HEK293 (cell line): ENCODE data around the gene LRP8.

Source experiments
- CTCF ChIA-PET: fragments of 350-600 bp; formaldehyde crosslinking; extraction: SDS; loops from one replicate; lab custom pipeline; 2021; ENCODE audit warnings: antibody characterized with exemption; lab: Yijun Ruan, JAX
- POLR2A ChIA-PET: fragments of 300-600 bp; formaldehyde crosslinking; extraction: SDS; loops from one replicate; lab custom pipeline; 2020; ENCODE audit warnings: antibody characterized with exemption, inconsistent platforms; lab: Yijun Ruan, JAX
- H3K27ac ChIP-seq: fragments of 200-500 bp; sonication (Bioruptor generic); 2 replicates; pipeline ENCODE4 v1.5.1; 2014; ENCODE audit warnings: low read depth, low read length, control low read depth, inconsistent platforms; ENCODE audit errors: extremely low read depth
- H3K36me3 ChIP-seq, 2 experiments: fragments of 200-500 bp in 1 of 2; sonication (Bioruptor generic) in 1 of 2; 1 replicate in 1 of 2; 2 replicates in 1 of 2; pipeline ENCODE4 v1.5.1; 2014 to 2017; ENCODE audit warnings: inconsistent platforms in 2 of 2, low read length in 2 of 2; ENCODE audit not compliant: control insufficient read depth in 2 of 2, insufficient read depth in 1 of 2
- H3K4me1 ChIP-seq: fragments of 200-500 bp; sonication (Bioruptor generic); 2 replicates; pipeline ENCODE4 v1.5.1; 2014; ENCODE audit warnings: mild to moderate bottlenecking, low read length, inconsistent platforms; ENCODE audit not compliant: control insufficient read depth, insufficient read depth
- H3K4me3 ChIP-seq: 2 replicates; pipeline ENCODE4 v1.5.1; 2011; ENCODE audit warnings: low read depth, mild to moderate bottlenecking, control low read depth, low read length, moderate library complexity
- H3K9me3 ChIP-seq: fragments of 200-500 bp; sonication (Bioruptor generic); 2 replicates; pipeline ENCODE4 v1.5.1; 2014; ENCODE audit warnings: low read depth, low read length, inconsistent platforms; ENCODE audit not compliant: control insufficient read depth, insufficient read depth
- BCL6B ChIP-seq: fragments of 450-650 bp; formaldehyde crosslinking; IDR thresholded peaks from 2 replicates; pipeline ENCODE4 v1.5.1; 2017; ENCODE audit warnings: missing biosample characterization, missing genetic modification characterization
- EGR2 ChIP-seq: fragments of 450-650 bp; formaldehyde crosslinking; IDR thresholded peaks from 2 replicates; pipeline ENCODE4 v1.5.1; 2016; ENCODE audit warnings: low read depth, missing biosample characterization, missing genetic modification characterization
- GLI2 ChIP-seq: fragments of 450-650 bp; formaldehyde crosslinking; IDR thresholded peaks from 2 replicates; pipeline ENCODE4; 2017; ENCODE audit warnings: missing biosample characterization, missing genetic modification characterization, low read depth, borderline replicate concordance
- GLIS1 ChIP-seq: fragments of 450-650 bp; formaldehyde crosslinking; IDR thresholded peaks from 2 replicates; pipeline ENCODE4 v1.5.1; 2016; ENCODE audit warnings: missing biosample characterization, missing genetic modification characterization
- MZF1 ChIP-seq: fragments of 450-650 bp; formaldehyde crosslinking; IDR thresholded peaks from 2 replicates; pipeline ENCODE4 v1.5.1; 2017; ENCODE audit warnings: missing biosample characterization, missing genetic modification characterization, borderline replicate concordance
- TRIM28 ChIP-seq: IDR thresholded peaks from 2 replicates; pipeline ENCODE4 v1.6.1; 2011; ENCODE audit warnings: low read length, control low read depth, borderline replicate concordance
- ZBTB7A ChIP-seq: fragments of 450-650 bp; formaldehyde crosslinking; IDR thresholded peaks from 2 replicates; pipeline ENCODE4 v1.5.1; 2016; ENCODE audit warnings: low read depth, missing biosample characterization, missing genetic modification characterization
- ZEB2 ChIP-seq: fragments of 450-650 bp; formaldehyde crosslinking; IDR thresholded peaks from 2 replicates; pipeline ENCODE4 v1.5.1; 2016; ENCODE audit warnings: missing biosample characterization, missing genetic modification characterization
- ZNF133 ChIP-seq: fragments of 450-650 bp; formaldehyde crosslinking; IDR thresholded peaks from 2 replicates; pipeline ENCODE4 v1.5.1; 2016; ENCODE audit warnings: missing biosample characterization, missing genetic modification characterization
- ZNF148 ChIP-seq: fragments of 450-650 bp; formaldehyde crosslinking; IDR thresholded peaks from 2 replicates; pipeline ENCODE4 v1.5.0; 2017; ENCODE audit warnings: missing biosample characterization, missing genetic modification characterization, borderline replicate concordance
- ZNF16 ChIP-seq: fragments of 450-650 bp; formaldehyde crosslinking; IDR thresholded peaks from 2 replicates; pipeline ENCODE4 v1.5.1; 2016; ENCODE audit warnings: low read depth, missing biosample characterization, missing genetic modification characterization
- ZNF169 ChIP-seq: fragments of 450-650 bp; formaldehyde crosslinking; IDR thresholded peaks from 2 replicates; pipeline ENCODE4 v1.5.1; 2016; ENCODE audit warnings: missing biosample characterization, missing genetic modification characterization
- ZNF211 ChIP-seq: fragments of 450-650 bp; formaldehyde crosslinking; IDR thresholded peaks from 2 replicates; pipeline ENCODE4 v1.5.1; 2016; ENCODE audit warnings: low read depth, missing biosample characterization, missing genetic modification characterization
- ZNF549 ChIP-seq: fragments of 450-650 bp; IDR thresholded peaks from 2 replicates; pipeline ENCODE4 v1.5.1; 2018; ENCODE audit warnings: missing biosample characterization, missing genetic modification characterization, mild to moderate bottlenecking, inconsistent platforms, moderate library complexity
- ZNF560 ChIP-seq: fragments of 450-650 bp; formaldehyde crosslinking; IDR thresholded peaks from 2 replicates; pipeline ENCODE4 v1.5.1; 2017; ENCODE audit warnings: missing biosample characterization, missing genetic modification characterization, borderline replicate concordance
- ZNF610 ChIP-seq: fragments of 450-650 bp; formaldehyde crosslinking; IDR thresholded peaks from 2 replicates; pipeline ENCODE4 v1.5.1; 2016; ENCODE audit warnings: missing biosample characterization, missing genetic modification characterization, borderline replicate concordance
- ZNF639 ChIP-seq: fragments of 450-650 bp; formaldehyde crosslinking; IDR thresholded peaks from 2 replicates; pipeline ENCODE4 v1.5.1; 2016; ENCODE audit warnings: missing biosample characterization, missing genetic modification characterization
- ZNF704 ChIP-seq: fragments of 450-650 bp; formaldehyde crosslinking; IDR thresholded peaks from 2 replicates; pipeline ENCODE4 v1.5.1; 2016; ENCODE audit warnings: missing biosample characterization, missing genetic modification characterization
- ZNF837 ChIP-seq: fragments of 450-650 bp; formaldehyde crosslinking; IDR thresholded peaks from 2 replicates; pipeline ENCODE4 v1.5.1; 2016; ENCODE audit warnings: missing biosample characterization, missing genetic modification characterization
- ZXDB ChIP-seq: fragments of 450-650 bp; formaldehyde crosslinking; IDR thresholded peaks from 2 replicates; pipeline ENCODE4 v1.5.1; 2016; ENCODE audit warnings: missing biosample characterization, missing genetic modification characterization
- TF ChIP-seq, protein P1 (sequence below): fragments of 450-650 bp; formaldehyde crosslinking; IDR thresholded peaks from 2 replicates; pipeline ENCODE4 v1.5.1; 2016; ENCODE audit warnings: missing biosample characterization, missing genetic modification characterization

The LRP8 gene

GRCh38 chr1:53314606-53315005 lies 13.3 kb downstream of the LRP8 start:
- Histone ChIP-seq H3K36me3 (peaks cover 0 to 9% of the 10 kb centered on the region in 2 experiments; a peak in 1 of 3 replicates), H3K4me3 (no peak overlapping the region), H3K27ac (no peak overlapping the region), H3K9me3 (no peaks in the 10 kb centered on the region), H3K4me1 (no peaks in the 10 kb centered on the region; the same call in 1 of the 2 replicates)
- ChIA-PET POLR2A (interaction anchor here (1.0 kb wide), 1 partner anchor 12 kb away, joined by 3 read pairs; no protein-coding TSS in a partner anchor), CTCF (no interaction called here)
- no peak for TF ChIP-seq GLI2 (tag by site-specific recombination)
- no peak for TF ChIP-seq EGR2 (tag by site-specific recombination)
- TF ChIP-seq ZNF639 (tag by site-specific recombination), result no peak

DNA sequence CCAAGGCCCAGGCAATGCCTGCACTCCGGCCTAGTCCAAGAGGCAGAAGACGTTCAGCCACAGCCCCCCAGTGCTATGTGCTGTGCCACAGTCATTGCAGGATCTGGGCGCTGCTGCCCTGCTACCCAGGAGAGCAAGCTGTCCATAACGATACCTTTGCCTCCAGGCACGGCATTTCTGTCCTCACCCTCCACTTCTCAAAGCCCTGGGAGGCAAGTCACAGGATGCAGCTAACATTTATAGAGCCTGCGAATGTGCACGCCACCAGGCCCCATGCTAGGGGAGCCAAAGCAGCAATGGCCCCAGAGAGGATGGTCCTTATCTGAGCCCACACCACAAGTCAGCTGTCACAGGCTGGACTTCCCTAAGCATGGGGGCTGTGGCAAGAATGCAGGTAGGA lies 13.8 kb downstream of the LRP8 start:
- TF ChIP-seq TRIM28 (no peak), GLIS1 (tag by site-specific recombination) (peak; percentile 93)
- Histone ChIP-seq H3K9me3 (no peaks in the 10 kb centered on the region), H3K36me3 (peaks cover 0 to 6% of the 10 kb centered on the region in 2 experiments; a peak in 1 of 3 replicates), H3K27ac (no peak overlapping the region), H3K4me3 (no peak overlapping the region), H3K4me1 (no peaks in the 10 kb centered on the region; the same call in 1 of the 2 replicates)
- POLR2A ChIA-PET, result interaction anchor here (1.0 kb wide), 1 partner anchor 12 kb away, joined by 3 read pairs; no protein-coding TSS in a partner anchor
- CTCF ChIA-PET, result interaction anchor here (0.6 kb wide), 1 partner anchor 228 kb away, joined by 3 read pairs; no protein-coding TSS in a partner anchor

DNA sequence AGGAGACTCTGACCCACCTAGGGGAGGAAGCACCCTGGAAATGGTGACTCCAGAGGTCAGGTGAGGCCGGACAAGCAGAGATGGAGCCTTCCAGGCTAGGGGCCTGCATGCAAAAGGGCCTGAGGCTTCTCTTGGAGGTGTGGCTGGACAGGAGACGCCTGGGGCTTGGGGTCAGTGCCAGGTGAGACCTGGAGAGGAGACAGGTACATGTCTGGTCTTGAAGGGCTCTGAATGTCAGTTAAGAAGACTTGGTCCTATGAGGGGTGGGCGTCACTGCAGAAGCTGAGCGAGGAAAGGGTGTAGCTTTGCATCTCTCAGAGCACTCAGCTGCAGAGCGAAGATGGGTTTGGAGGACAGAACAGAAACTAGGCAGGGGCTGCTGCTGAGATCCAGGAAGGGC lies 14.3 kb downstream of the LRP8 start:
- CTCF ChIA-PET, result interaction anchor here (0.6 kb wide), 1 partner anchor 228 kb away, joined by 3 read pairs; no protein-coding TSS in a partner anchor
- POLR2A ChIA-PET, result no interaction called here
- Histone ChIP-seq H3K36me3 (peaks cover 0 to 4% of the 10 kb centered on the region in 2 experiments; a peak in 1 of 3 replicates), H3K9me3 (no peaks in the 10 kb centered on the region), H3K27ac (no peak overlapping the region), H3K4me3 (no peak overlapping the region), H3K4me1 (no peaks in the 10 kb centered on the region; the same call in 1 of the 2 replicates)
- TF ChIP-seq BCL6B (no peak), ZNF148 (tag by site-specific recombination) (no peak), ZNF610 (no peak), MZF1 (tag by site-specific recombination) (no peak), ZEB2 (tag by site-specific recombination) (no peak), ZNF16 (tag by site-specific recombination) (no peak), ZNF560 (tag by site-specific recombination) (no peak), TRIM28 (no peak), ZNF211 (tag by site-specific recombination) (no peak), ZNF133 (tag by site-specific recombination) (no peak), ZNF837 (tag by site-specific recombination) (no peak), ZNF549 (tag by site-specific recombination) (no peak), ZNF169 (tag by site-specific recombination) (no peak), ZNF704 (tag by site-specific recombination) (no peak), ZXDB (tag by site-specific recombination) (no peak), ZBTB7A (tag by site-specific recombination) (no peak)
- TF ChIP-seq, protein P1, sequence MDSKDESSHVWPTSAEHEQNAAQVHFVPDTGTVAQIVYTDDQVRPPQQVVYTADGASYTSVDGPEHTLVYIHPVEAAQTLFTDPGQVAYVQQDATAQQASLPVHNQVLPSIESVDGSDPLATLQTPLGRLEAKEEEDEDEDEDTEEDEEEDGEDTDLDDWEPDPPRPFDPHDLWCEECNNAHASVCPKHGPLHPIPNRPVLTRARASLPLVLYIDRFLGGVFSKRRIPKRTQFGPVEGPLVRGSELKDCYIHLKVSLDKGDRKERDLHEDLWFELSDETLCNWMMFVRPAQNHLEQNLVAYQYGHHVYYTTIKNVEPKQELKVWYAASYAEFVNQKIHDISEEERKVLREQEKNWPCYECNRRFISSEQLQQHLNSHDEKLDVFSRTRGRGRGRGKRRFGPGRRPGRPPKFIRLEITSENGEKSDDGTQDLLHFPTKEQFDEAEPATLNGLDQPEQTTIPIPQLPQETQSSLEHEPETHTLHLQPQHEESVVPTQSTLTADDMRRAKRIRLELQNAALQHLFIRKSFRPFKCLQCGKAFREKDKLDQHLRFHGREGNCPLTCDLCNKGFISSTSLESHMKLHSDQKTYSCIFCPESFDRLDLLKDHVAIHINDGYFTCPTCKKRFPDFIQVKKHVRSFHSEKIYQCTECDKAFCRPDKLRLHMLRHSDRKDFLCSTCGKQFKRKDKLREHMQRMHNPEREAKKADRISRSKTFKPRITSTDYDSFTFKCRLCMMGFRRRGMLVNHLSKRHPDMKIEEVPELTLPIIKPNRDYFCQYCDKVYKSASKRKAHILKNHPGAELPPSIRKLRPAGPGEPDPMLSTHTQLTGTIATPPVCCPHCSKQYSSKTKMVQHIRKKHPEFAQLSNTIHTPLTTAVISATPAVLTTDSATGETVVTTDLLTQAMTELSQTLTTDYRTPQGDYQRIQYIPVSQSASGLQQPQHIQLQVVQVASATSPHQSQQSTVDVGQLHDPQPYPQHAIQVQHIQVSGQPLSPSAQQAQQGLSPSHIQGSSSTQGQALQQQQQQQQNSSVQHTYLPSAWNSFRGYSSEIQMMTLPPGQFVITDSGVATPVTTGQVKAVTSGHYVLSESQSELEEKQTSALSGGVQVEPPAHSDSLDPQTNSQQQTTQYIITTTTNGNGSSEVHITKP (tag by site-specific recombination), result no peak
